Measurements from ENCODE around the gene SNAPC3. TPM values are rescaled to one million over a fixed set of nuclear protein-coding genes. Genes with fewer than 3 reads are reported as not detected.

The SNAPC3 gene
- total RNA-seq, 2 experiments from 2014 or later: 30.3 to 32.1 TPM

DNA sequence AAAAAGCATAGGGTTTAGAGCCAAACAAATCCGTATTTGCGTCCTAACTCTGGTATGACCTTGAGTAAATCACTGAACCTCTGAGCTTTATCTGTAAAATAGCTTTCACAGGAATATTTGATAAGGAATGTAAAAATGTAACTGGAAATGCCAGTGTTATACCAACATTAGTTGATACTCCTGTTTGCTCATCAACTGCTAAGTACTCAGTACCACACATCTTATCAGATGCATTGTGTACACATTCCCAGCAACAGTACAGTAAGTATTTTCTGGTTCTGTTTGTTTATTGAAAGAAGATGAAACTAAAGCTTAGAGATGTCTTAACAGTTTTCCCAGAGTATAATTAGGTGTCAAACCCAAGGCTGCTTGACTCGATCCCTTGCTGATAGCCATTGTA is 21.5 kb downstream of the SNAPC3 start:
- DNase-seq (no peak), ATAC-seq (no peak)
- POLR2A ChIA-PET: interaction anchor here (1.4 to 1.5 kb wide), 2 partner anchors 8 to 67 kb away, joined by 3 read pairs; partner anchors contain the start of gene PSIP1
- CTCF ChIA-PET: interaction anchor here (0.7 to 1.3 kb wide), 2 partner anchors 212 to 232 kb away, joined by 3 read pairs; no protein-coding TSS in a partner anchor
- TF ChIP-seq, protein P1, sequence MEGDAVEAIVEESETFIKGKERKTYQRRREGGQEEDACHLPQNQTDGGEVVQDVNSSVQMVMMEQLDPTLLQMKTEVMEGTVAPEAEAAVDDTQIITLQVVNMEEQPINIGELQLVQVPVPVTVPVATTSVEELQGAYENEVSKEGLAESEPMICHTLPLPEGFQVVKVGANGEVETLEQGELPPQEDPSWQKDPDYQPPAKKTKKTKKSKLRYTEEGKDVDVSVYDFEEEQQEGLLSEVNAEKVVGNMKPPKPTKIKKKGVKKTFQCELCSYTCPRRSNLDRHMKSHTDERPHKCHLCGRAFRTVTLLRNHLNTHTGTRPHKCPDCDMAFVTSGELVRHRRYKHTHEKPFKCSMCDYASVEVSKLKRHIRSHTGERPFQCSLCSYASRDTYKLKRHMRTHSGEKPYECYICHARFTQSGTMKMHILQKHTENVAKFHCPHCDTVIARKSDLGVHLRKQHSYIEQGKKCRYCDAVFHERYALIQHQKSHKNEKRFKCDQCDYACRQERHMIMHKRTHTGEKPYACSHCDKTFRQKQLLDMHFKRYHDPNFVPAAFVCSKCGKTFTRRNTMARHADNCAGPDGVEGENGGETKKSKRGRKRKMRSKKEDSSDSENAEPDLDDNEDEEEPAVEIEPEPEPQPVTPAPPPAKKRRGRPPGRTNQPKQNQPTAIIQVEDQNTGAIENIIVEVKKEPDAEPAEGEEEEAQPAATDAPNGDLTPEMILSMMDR (IDR thresholded peaks at IDR 0.05): no peak
- no peak overlapping the region for H3K27ac Mint-ChIP-seq
- no peak overlapping the region for H3K4me3 Mint-ChIP-seq
- H3K36me3 Mint-ChIP-seq (ENCODE audit: low read depth): peaks cover 59% of the 10 kb centered on the region
- H3K9me3 Mint-ChIP-seq: no peaks in the 10 kb centered on the region
- no peaks in the 10 kb centered on the region for H3K27me3 Mint-ChIP-seq
- peaks cover 3% of the 10 kb centered on the region for H3K4me1 Mint-ChIP-seq (ENCODE audit: low read depth)
- intact Hi-C loops (cut with micrococcal nuclease): no loop called here

DNA sequence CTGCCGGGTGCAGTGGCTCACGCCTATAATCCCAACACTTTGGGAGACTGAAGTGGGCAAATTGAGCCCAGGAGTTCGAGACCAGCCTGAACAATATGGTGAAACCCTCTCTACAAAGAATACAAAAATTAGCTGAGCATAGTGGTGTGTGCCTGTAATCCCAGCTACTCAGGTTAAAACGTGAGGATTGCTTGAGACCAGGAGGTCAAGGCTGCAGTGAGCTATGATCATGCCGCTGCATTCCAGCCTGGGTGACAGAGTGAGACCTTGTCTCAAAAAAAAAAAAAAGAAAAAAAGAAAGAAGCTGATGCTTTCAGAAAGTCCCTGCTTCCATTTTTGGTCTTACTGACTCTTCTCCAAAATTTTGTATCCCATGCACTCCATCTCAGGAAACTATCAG is 31.3 kb downstream of the SNAPC3 start:
- DNase-seq (no peak), ATAC-seq (no peak)
- Mint-ChIP-seq H3K27ac (no peak overlapping the region), H3K27me3 (no peaks in the 10 kb centered on the region), H3K9me3 (no peaks in the 10 kb centered on the region), H3K4me3 (no peak overlapping the region), H3K36me3 (ENCODE audit: low read depth) (peaks cover 31% of the 10 kb centered on the region), H3K4me1 (ENCODE audit: low read depth) (no peaks in the 10 kb centered on the region)
- intact Hi-C loops (cut with micrococcal nuclease): no loop called here
- ChIA-PET POLR2A (interaction anchor here (0.9 kb wide), 1 partner anchor 16 kb away, joined by 3 read pairs; no protein-coding TSS in a partner anchor), CTCF (interaction anchor here (1.9 kb wide), 1 partner anchor 154 kb away, joined by 5 read pairs; no protein-coding TSS in a partner anchor)
- TF ChIP-seq, protein P1 (IDR thresholded peaks at IDR 0.05): no peak

- H3K36me3 Mint-ChIP-seq (ENCODE audit: low read depth): peaks cover 27% of the 10 kb centered on the region
- H3K9me3 Mint-ChIP-seq: no peaks in the 10 kb centered on the region
- POLR2A ChIA-PET: interaction anchor here (1.1 kb wide), 3 partner anchors 9 to 39 kb away, joined by 3 to 6 read pairs (median 4); no protein-coding TSS in a partner anchor
- H3K27me3 Mint-ChIP-seq: no peaks in the 10 kb centered on the region
- no peak for ATAC-seq
- no peaks in the 10 kb centered on the region for H3K4me1 Mint-ChIP-seq (ENCODE audit: low read depth)
- H3K27ac Mint-ChIP-seq: no peak overlapping the region
- no peak overlapping the region for H3K4me3 Mint-ChIP-seq
- intact Hi-C loops (cut with micrococcal nuclease): no loop called here
- no peak for DNase-seq
- CTCF ChIA-PET: interaction anchor here (0.7 to 1.0 kb wide), 2 partner anchors 8 to 107 kb away, joined by 3 read pairs; no protein-coding TSS in a partner anchor
- TF ChIP-seq, protein P1 (IDR thresholded peaks at IDR 0.05): no peak
Measured at GRCh38 chr9:15461056-15461455, 38.4 kb downstream of the SNAPC3 start.

DNA sequence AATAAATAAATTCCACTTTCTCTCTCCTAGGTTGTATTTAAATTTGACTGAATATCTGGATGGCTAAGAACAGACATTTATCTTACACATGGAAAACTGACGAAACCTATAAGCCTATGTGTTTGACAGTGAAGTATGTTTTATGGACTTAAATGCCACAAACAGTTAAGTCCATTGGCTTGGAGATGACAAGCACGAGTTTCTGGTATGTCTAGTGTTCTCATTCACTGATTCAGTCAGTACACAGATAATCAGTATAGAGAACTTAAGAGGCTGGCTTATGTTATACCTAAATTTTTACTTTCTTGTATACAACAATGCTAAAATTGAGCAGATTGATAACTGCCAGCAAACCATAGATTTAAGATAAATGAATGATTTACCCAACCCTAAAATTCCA is 38.9 kb downstream of the SNAPC3 start:
- Mint-ChIP-seq H3K4me1 (ENCODE audit: low read depth) (no peaks in the 10 kb centered on the region), H3K27me3 (no peaks in the 10 kb centered on the region), H3K4me3 (no peak overlapping the region), H3K36me3 (ENCODE audit: low read depth) (peaks cover 29% of the 10 kb centered on the region), H3K27ac (no peak overlapping the region), H3K9me3 (no peaks in the 10 kb centered on the region)
- ATAC-seq: no peak
- CTCF ChIA-PET: interaction anchor here (1.0 kb wide), 1 partner anchor 107 kb away, joined by 3 read pairs; no protein-coding TSS in a partner anchor
- DNase-seq: no peak
- POLR2A ChIA-PET: interaction anchor here (1.1 kb wide), 1 partner anchor 11 kb away, joined by 3 read pairs; no protein-coding TSS in a partner anchor
- TF ChIP-seq, protein P1 (IDR thresholded peaks at IDR 0.05): no peak
- intact Hi-C loops (cut with micrococcal nuclease): no loop called here

DNA sequence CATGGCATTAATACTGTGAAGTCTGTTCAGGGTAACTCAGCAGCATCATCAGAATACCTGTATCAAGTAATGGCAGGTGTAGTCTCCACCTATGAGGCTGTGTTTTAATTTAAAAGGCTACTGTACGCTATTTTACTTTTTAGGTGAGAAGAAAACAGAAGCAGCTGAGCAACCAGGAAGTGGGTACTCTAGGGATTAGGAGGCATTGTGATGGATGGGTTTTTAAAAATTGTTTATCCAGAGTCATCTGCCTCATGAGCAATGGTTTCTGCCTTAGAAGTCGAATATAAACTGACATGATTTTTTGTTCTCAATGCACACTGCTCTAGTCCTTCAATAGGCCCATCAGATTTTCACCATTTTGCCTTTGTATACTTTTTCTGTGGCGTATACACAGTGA is 45.5 kb downstream of the SNAPC3 start:
- CTCF ChIA-PET: interaction anchor here (1.5 kb wide), 1 partner anchor 138 kb away, joined by 5 read pairs; no protein-coding TSS in a partner anchor
- intact Hi-C loops (cut with micrococcal nuclease): no loop called here
- TF ChIP-seq, protein P1 (IDR thresholded peaks at IDR 0.05): no peak
- Mint-ChIP-seq H3K4me1 (ENCODE audit: low read depth) (peaks cover 11% of the 10 kb centered on the region), H3K27me3 (no peaks in the 10 kb centered on the region), H3K4me3 (no peak overlapping the region), H3K27ac (no peak overlapping the region), H3K36me3 (ENCODE audit: low read depth) (peaks cover 43% of the 10 kb centered on the region), H3K9me3 (no peaks in the 10 kb centered on the region)
- POLR2A ChIA-PET: interaction anchor here (1.2 to 1.7 kb wide), 2 partner anchors 11 to 43 kb away, joined by 3 to 6 read pairs; partner anchors contain the start of gene PSIP1
- ATAC-seq (no peak), DNase-seq (no peak)
